GM19023 (cell line): ENCODE results near the gene MIER2.

ENCODE experiments used
- ATAC-seq: cut with Tn5 transposase; IDR thresholded peaks from one replicate; pipeline ENCODE4 v1.9.1; 2021; ENCODE audit warnings: mild to moderate bottlenecking, moderate library complexity; ENCODE audit not compliant: unreplicated experiment

MIER2 gene

DNA sequence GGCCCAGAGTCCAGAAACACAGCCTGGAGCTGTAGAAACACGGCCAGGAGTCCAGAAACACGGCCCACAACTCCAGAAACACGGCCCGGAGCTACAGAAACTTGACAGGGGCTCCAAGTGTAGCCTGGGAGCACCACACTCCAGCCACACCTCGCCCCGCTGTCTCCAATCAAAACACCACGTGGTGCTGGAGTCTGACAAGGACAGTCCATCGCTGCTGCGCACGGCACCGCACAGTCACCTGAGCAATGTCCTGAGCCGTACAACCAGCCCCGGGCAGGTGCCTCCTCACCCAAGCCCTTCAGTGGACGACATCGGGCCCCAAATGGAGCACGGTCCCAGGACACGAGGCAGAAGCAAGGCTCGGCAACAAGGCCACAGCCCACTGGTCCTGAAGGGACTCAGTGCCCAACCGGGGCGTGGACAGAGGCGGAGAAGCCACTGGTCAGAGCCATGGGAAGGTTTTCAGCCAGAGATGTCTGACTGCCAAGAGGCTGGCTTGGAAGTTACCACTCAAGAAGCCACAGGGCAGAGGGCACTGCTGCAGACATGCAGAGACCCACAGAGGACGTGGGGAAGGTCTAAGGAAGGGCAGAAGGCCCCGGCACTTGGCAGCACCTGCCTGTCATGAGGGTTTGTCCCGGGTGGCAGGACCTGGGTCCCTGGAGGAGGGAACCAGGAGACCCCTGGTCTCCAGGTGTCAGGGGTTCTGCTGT is 33.7 kb downstream of the MIER2 start:
- ATAC-seq, result no peak

- no peak for ATAC-seq
Measured at GRCh38 chr19:310141-310651, 34.4 kb downstream of the MIER2 start.

GRCh38 chr19:309206-309565 is 35.4 kb downstream of the MIER2 start:
- no peak for ATAC-seq

- no peak for ATAC-seq
Measured at GRCh38 chr19:308471-309205, 36.0 kb downstream of the MIER2 start.

DNA sequence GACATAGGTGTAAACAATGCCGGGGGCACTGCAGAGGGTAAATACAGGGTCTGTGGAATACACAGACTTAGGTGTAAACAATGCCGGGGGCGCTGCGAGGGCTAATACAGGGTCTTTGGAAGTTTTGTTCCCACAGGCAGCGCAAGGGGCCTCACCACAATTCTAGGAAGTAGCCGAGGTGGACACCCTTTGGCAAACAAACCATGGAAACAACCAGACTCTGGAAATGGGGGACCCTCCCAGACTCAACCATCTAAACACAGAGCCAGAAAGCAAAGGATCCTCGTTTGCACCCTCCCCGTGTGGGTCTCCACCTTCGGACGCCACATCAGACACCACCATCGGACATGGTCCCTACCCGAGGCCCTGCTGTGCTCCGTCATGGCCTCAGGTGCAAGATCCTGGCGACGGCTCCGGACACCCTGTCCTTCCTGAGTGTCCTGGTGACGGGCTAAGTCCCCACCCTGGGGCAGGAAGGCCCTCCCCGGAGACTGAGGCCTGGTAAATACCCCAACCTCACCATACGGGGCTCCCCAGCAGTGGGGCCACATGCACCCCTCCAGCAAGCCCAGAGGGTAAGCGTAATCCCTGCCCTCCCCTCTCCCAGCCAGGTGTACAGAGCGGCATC is 36.7 kb downstream of the MIER2 start:
- ATAC-seq, result no peak

- ATAC-seq, result no peak
Measured at GRCh38 chr19:307111-307531, 37.5 kb downstream of the MIER2 start.

- no peak for ATAC-seq
Measured at GRCh38 chr19:306151-306900, 38.3 kb downstream of the MIER2 start.

- no peak for ATAC-seq
Measured at GRCh38 chr19:305240-306150, 39.1 kb downstream of the MIER2 start.

DNA sequence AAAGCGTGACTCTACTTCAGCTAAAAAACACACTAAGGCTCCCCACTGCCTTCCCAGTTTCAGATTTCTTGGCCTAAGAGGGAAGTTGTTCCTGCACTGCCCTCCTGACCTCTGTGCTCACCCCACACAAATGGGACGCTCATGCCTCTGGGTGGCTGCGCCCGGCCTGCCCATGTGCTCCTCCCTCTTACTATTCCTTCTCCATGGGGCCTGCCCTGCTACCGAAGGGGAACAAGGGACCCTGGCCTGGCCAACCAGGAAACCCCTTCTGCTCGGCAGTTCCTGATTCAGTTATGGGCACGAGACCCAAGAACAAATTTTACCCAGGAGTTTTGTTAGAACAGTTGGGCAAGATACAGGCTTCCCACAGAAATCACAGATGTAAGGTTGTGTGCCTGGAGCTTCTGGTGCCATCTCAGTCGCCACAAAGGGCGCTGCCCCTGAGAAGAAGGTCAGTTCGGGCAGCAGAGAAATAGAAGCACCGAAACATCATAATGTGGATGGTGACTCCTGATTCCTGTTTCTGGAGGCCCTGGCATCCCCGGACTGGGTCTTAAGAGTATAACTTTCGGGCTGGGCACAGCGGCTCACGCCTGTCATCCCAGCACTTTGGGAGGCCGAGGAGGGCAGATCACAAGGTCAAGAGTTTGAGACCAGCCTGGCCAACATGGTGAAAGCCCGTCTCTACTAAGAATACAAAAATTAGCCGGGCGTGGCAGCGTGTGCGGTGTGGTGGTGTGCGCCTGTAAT is 47.9 kb downstream of the MIER2 start:
- no peak for ATAC-seq

DNA sequence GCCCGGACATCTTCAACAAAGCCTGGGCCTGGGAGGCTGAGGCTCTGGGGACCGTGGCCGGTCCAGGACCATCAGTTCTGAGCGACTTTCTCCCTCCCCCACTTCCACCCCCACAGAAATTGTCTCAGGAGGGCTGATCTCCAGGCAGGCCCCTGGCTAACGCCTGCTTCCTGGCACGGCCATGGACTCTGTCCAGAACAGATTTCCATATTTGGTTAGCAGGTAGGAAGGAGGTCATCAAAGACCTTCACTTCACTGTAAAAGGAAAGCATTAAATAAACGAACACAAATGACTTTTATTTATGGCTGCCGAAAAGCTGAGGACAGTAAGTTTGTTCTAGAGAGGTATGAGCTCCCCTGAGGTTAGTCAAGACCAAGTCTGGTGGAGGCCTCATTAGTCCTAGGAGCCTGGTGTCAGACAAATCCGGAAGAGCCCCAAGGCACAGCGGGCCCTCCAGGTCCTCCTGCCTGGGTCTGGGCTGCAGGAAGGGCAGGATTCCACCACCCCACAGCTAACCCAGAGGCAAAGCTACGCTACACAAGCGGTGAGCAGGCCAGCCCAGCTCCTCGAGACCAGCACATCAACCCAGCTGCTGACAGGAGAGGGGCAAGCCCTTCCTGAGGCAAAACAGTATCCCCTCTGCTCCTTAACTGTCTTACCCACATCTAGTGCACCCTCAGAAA is 48.8 kb downstream of the MIER2 start:
- no peak for ATAC-seq

GRCh38 chr19:294946-295686 is 49.5 kb downstream of the MIER2 start:
- ATAC-seq, result no peak

- ATAC-seq, result no peak
Measured at GRCh38 chr19:294341-294945, 50.2 kb downstream of the MIER2 start.

DNA sequence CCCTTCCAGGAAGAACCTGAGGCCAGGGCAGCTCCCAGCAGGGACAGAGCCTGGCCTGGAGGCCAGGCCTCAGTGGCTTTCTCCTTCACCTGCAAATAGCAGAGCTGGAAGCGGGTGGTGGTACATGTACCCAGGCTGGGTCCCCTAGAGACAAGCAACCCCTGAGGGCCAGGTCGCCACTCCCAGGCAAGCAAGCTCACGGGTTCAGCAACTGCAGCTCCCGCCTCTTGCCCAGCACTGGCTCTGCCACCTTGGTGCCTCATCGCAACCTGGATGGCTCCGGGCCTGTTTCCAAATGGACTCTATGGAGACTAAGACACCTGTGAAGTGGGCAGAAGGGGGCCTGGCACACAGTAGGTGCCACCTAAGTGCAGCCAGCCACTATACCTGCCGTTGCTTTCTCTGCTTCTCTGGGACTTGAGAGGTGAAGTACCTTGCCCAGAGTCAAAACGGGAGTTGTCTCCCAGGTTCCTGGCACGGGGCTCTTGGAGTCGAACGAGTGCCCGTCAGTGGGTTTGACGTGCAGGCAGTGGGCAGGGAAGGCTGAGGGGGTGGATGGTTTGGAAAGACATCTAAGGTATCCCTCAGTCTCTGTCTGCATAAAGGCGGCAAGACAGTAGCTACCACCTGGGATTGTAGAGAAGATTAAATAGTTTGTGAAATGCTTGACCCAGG is 51.0 kb downstream of the MIER2 start:
- no peak for ATAC-seq

DNA sequence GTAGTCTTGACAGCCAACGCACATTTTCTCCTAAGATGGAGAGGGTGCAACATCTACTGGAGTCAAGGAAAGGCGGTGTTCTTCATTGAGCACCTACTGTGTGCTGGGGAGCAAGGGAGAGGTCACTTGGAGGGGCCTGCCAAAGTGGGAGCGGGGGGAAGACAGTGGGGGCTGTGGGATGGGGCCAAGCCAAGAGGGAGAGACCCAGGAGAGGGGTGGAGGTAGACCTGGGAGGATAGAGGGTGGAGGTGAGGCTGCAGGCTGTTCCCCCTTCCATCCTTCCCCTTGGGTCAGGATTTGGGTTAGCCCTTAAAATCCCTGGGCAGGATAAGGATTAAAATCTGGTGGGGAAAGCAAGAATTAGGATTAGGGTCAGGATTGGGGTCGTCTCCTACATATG is 51.6 kb downstream of the MIER2 start:
- no peak for ATAC-seq

GRCh38 chr19:292281-292884 is 52.2 kb downstream of the MIER2 start:
- no peak for ATAC-seq

DNA sequence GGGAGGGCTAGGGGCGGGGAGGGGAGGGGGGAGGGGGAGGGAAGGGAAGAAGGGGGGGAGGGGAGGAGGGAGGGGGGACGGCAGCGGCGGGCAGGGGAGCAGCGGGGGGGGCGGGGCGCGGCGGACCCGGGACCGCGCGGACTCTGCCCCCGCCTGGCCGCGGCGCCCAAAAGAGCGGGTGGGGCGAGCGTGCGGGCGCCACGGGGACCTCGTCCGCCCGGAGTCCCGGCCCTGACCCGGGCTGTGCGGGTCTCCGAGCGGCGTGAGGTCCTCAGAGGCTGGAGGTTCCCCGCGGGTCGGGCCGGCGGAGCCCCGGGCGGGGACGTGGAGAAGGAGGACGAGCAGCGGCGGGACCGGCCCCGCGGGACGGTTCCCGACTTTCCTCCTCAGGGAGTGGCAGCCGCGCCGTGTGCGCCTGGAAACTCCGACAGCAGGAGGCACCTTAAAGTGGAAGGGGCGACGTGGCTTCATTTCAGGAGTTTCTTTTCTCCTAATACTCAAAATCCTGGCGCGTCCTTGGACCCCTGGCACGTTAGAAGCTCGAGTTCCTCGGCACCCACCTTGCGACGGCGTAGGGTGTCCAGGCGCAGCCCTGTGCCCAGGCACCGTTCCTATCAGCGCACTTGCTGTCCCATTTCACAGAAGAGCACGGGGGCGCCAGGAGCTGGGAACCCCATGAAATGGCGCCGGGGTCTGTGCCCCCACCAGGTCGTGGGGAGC is 52.9 kb downstream of the MIER2 start:
- ATAC-seq, result no peak
